ENCODE data around the gene CFAP54.

DNA sequence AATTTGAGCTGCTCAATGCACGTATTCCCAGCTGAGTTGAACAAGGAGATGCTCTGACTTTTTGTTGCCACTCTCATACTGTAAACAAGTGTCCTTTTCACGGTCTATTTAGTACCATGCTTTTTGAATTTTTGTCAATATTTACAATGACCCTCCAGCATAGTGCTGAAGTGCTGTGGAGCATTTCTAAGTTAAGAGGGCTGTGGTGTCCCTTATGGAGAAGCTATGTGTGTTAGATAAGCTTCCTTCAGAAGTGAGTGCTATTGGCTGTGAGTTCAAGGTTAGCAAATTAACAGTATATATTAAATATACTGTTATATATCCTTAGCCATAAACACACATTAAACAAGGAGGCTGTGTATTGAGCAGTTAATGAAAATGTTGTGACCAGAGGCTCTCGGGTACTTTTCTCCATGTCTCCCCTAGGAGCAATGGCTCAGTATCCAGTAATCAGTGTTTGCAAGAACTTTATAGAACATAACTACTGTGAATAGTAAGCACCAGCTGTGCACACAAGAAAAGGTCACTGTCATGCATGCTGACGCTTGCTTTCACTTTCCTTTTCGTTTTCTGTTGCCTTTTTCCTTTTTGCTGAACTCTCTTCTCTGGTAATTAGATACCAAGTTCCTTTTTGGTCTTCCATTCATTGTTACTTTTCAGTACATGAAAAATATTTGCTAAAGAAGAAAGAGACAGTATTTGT, 230.4 kb downstream of the CFAP54 start:
- TF ChIP-seq NR3C1 (CRISPR knock-in tag; conservative IDR thresholded peaks at IDR 0.05; ENCODE audit: low read depth) (no peak), ATF1 (CRISPR knock-in tag; IDR thresholded peaks at IDR 0.05) (no peak), NR1H2 (CRISPR knock-in tag; IDR thresholded peaks at IDR 0.05) (no peak), MYBL2 (CRISPR knock-in tag; IDR thresholded peaks at IDR 0.05) (no peak), OVOL2 (CRISPR knock-in tag; IDR thresholded peaks at IDR 0.05; ENCODE audit: borderline replicate concordance) (no peak)
- TF ChIP-seq, protein P1, sequence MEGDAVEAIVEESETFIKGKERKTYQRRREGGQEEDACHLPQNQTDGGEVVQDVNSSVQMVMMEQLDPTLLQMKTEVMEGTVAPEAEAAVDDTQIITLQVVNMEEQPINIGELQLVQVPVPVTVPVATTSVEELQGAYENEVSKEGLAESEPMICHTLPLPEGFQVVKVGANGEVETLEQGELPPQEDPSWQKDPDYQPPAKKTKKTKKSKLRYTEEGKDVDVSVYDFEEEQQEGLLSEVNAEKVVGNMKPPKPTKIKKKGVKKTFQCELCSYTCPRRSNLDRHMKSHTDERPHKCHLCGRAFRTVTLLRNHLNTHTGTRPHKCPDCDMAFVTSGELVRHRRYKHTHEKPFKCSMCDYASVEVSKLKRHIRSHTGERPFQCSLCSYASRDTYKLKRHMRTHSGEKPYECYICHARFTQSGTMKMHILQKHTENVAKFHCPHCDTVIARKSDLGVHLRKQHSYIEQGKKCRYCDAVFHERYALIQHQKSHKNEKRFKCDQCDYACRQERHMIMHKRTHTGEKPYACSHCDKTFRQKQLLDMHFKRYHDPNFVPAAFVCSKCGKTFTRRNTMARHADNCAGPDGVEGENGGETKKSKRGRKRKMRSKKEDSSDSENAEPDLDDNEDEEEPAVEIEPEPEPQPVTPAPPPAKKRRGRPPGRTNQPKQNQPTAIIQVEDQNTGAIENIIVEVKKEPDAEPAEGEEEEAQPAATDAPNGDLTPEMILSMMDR (IDR thresholded peaks at IDR 0.05) = no peak
